Activated naive CD8-positive, alpha-beta T cell treated with anti-CD3 and anti-CD28 coated beads, Interleukin-2, amount 10 ng/mL, durations not matched to agents 7 days and 5 days (primary cell): ENCODE data around the gene LRRC8E. TPM values are rescaled to one million over a fixed set of nuclear protein-coding genes. Genes with fewer than 3 reads are reported as not detected.

ENCODE experiments used
- ATAC-seq: fragments of 150-1000 bp; cut with Tn5 transposase; one replicate; pipeline ENCODE4 v1.10.0; 2021; ENCODE audit warnings: low read depth, moderate library complexity
- POLR2A ChIA-PET: fragments of 350-600 bp; sonication (Branson Sonifier 250); formaldehyde crosslinking; loops from one replicate; lab custom pipeline; 2021; ENCODE audit warnings: antibody characterized with exemption; lab: Charles Lee
- DNase-seq: peaks from one replicate; pipeline ENCODE4 v3.0.0; 2021
- H3K27ac Mint-ChIP-seq: one replicate; pipeline ENCODE4 v1.8.0; 2022; ENCODE audit warnings: mild to moderate bottlenecking, mixed read lengths
- H3K27me3 Mint-ChIP-seq: one replicate; pipeline ENCODE4 v1.8.0; 2022; ENCODE audit warnings: mild to moderate bottlenecking, moderate library complexity, mixed read lengths
- H3K36me3 Mint-ChIP-seq: one replicate; pipeline ENCODE4 v1.8.0; 2021; ENCODE audit warnings: mild to moderate bottlenecking, mixed read lengths
- H3K4me1 Mint-ChIP-seq: one replicate; pipeline ENCODE4 v1.8.0; 2021; ENCODE audit warnings: mixed read lengths
- H3K4me3 Mint-ChIP-seq: one replicate; pipeline ENCODE4 v1.8.0; 2022; ENCODE audit warnings: mild to moderate bottlenecking, moderate library complexity, mixed read lengths
- H3K9me3 Mint-ChIP-seq: one replicate; pipeline ENCODE4 v1.8.0; 2021; ENCODE audit warnings: mixed read lengths
- total RNA-seq, 2 experiments: library from RNA; stranded (reverse); gene quantifications; one replicate each; pipeline ENCODE4 v1.2.3, GENCODE V29; 2021

LRRC8E gene
- total RNA-seq, 2 experiments from 2014 or later = not detected

- no peak overlapping the region for H3K27ac Mint-ChIP-seq
- no peak overlapping the region for H3K4me3 Mint-ChIP-seq
- H3K36me3 Mint-ChIP-seq = no peaks in the 10 kb centered on the region
- peaks cover 41% of the 10 kb centered on the region for H3K27me3 Mint-ChIP-seq
- ATAC-seq = no peak
- no peaks in the 10 kb centered on the region for H3K9me3 Mint-ChIP-seq
- POLR2A ChIA-PET = no interaction called here
- no peak for DNase-seq
- peaks cover 27% of the 10 kb centered on the region for H3K4me1 Mint-ChIP-seq
Measured at GRCh38 chr19:7867092-7867844, 21.0 kb upstream of the LRRC8E start.

- POLR2A ChIA-PET = interaction anchor here (1.0 to 1.9 kb wide), 4 partner anchors 10 to 239 kb away, joined by 4 to 14 read pairs (median 5); partner anchors contain the start of genes MAP2K7, PET100, SNAPC2 and XAB2
- H3K27ac Mint-ChIP-seq = peak overlapping the region; percentile 75
- no peaks in the 10 kb centered on the region for H3K36me3 Mint-ChIP-seq
- H3K4me3 Mint-ChIP-seq = peak overlapping the region; percentile 79
- H3K4me1 Mint-ChIP-seq = peaks cover 27% of the 10 kb centered on the region
- peaks cover 48% of the 10 kb centered on the region for H3K27me3 Mint-ChIP-seq
- DNase-seq (no peak), ATAC-seq (no peak)
- H3K9me3 Mint-ChIP-seq = no peaks in the 10 kb centered on the region
Measured at GRCh38 chr19:7868326-7868670, 20.0 kb upstream of the LRRC8E start.

GRCh38 chr19:7868671-7869452 is 19.4 kb upstream of the LRRC8E start:
- Mint-ChIP-seq H3K9me3 (no peaks in the 10 kb centered on the region), H3K27me3 (peaks cover 49% of the 10 kb centered on the region), H3K27ac (peak overlapping the region; percentile 75), H3K4me1 (peaks cover 29% of the 10 kb centered on the region), H3K36me3 (no peaks in the 10 kb centered on the region), H3K4me3 (peak overlapping the region; percentile 79)
- ATAC-seq (peak; percentile 83), DNase-seq (peak; percentile 93)
- POLR2A ChIA-PET = interaction anchor here (0.7 to 1.9 kb wide), 7 partner anchors 10 to 239 kb away, joined by 3 to 14 read pairs (median 5); partner anchors contain the start of genes MAP2K7, PET100, SNAPC2 and TIMM44

DNA sequence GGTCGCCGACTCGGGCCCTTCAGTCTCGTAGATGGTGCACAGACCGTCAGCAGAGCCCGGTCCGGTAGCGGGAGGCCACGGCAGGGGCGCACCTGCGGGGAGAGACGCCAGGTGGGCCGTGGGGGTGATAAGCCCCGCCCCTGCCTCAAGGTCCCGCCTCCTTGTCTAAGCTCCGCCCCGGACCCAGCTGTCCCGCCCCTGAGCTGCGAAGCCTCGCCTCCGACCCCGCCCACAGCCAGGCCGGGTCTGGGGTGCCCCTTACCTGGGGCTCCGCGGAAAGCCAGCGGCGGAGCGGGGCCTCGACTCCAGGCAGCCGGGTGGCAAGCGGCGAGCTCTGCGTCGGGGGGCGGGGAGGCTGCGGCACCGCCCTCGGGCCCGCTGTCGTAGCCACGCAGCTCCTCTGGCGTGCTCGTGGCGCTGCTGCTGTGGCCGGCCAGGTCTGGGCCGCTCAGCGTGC is 18.8 kb upstream of the LRRC8E start:
- peaks cover 46% of the 10 kb centered on the region for H3K27me3 Mint-ChIP-seq
- H3K27ac Mint-ChIP-seq = peak overlapping the region; percentile 69
- H3K4me1 Mint-ChIP-seq = peaks cover 29% of the 10 kb centered on the region
- POLR2A ChIA-PET = interaction anchor here (0.7 to 1.9 kb wide), 7 partner anchors 10 to 240 kb away, joined by 3 to 14 read pairs (median 4); partner anchors contain the start of genes PET100, SNAPC2, TIMM44 and TRAPPC5
- H3K4me3 Mint-ChIP-seq = peak overlapping the region; percentile 71
- DNase-seq (peak; percentile 89), ATAC-seq (peak; percentile 37)
- no peaks in the 10 kb centered on the region for H3K36me3 Mint-ChIP-seq
- H3K9me3 Mint-ChIP-seq = no peaks in the 10 kb centered on the region

GRCh38 chr19:7869910-7870511 is 18.3 kb upstream of the LRRC8E start:
- no peak for DNase-seq
- Mint-ChIP-seq H3K36me3 (no peaks in the 10 kb centered on the region), H3K9me3 (no peaks in the 10 kb centered on the region), H3K4me3 (peak overlapping the region; percentile 46), H3K4me1 (peaks cover 28% of the 10 kb centered on the region), H3K27me3 (peaks cover 45% of the 10 kb centered on the region), H3K27ac (peak overlapping the region; percentile 42)
- ATAC-seq = peak; percentile 1
- POLR2A ChIA-PET = interaction anchor here (0.7 to 1.9 kb wide), 5 partner anchors 9 to 189 kb away, joined by 3 to 14 read pairs (median 3); partner anchors contain the start of genes SNAPC2, TIMM44 and TRAPPC5

- Mint-ChIP-seq H3K4me3 (peak overlapping the region; percentile 68), H3K27me3 (peaks cover 47% of the 10 kb centered on the region), H3K27ac (peak overlapping the region; percentile 76), H3K9me3 (no peaks in the 10 kb centered on the region), H3K4me1 (peaks cover 23% of the 10 kb centered on the region), H3K36me3 (no peaks in the 10 kb centered on the region)
- ATAC-seq = no peak
- POLR2A ChIA-PET = interaction anchor here (1.6 kb wide), 1 partner anchor 9 kb away, joined by 6 read pairs; no protein-coding TSS in a partner anchor
- DNase-seq = peak; percentile 67
Measured at GRCh38 chr19:7870571-7871436, 17.5 kb upstream of the LRRC8E start.

DNA sequence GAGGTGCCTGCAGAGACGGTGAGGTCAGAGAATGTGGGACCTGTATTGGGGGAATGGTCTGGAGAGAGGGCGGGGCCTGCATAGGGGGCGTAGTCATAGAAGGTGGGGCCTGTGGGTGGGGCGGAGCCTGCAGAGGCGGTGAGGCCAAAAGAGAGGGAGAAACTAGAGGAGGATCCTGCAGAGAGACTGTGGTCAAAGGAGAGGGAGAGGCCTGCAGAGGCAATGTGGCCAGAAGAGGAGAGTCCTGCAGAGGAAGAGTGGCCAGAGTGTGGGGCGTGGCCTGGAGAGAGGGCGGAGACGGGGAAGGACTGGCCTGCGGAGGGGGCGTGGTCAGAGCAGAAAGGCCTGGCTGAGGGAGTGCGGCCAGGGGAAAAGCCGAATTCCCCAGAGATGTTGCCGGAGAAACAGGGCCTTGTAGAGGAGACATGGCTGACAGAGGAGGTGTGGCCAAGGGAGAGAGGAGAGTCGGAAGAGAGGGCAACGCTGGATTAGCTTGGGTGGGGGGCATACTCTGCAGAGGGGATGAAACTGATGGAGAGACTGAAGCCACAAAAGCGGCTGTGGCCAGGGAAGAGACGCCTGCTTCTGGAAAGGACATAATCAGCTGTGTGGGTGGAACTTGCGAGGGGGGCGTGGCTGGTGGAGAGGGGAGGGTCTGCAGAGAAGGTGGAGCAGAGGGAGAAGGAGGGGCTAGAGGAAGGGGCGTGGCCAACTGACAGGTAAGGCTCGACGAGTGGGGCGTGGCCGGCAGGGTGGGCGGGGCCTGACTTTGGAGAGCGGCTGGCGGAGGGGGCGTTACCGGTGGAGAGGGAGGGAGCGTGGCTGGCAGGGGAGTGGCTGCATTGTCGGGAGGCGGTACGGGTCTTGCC is 16.6 kb upstream of the LRRC8E start:
- Mint-ChIP-seq H3K36me3 (no peaks in the 10 kb centered on the region), H3K4me3 (peak overlapping the region; percentile 68), H3K27me3 (peaks cover 52% of the 10 kb centered on the region), H3K27ac (peak overlapping the region; percentile 76), H3K4me1 (peaks cover 23% of the 10 kb centered on the region), H3K9me3 (no peaks in the 10 kb centered on the region)
- ATAC-seq (no peak), DNase-seq (peak; percentile 86)
- POLR2A ChIA-PET = interaction anchor here (1.6 kb wide), 1 partner anchor 10 kb away, joined by 6 read pairs; no protein-coding TSS in a partner anchor

- DNase-seq (no peak), ATAC-seq (no peak)
- no peaks in the 10 kb centered on the region for H3K36me3 Mint-ChIP-seq
- no peaks in the 10 kb centered on the region for H3K9me3 Mint-ChIP-seq
- H3K4me1 Mint-ChIP-seq = peaks cover 23% of the 10 kb centered on the region
- peaks cover 45% of the 10 kb centered on the region for H3K27me3 Mint-ChIP-seq
- peak overlapping the region; percentile 68 for H3K4me3 Mint-ChIP-seq
- POLR2A ChIA-PET = interaction anchor here (1.6 kb wide), 1 partner anchor 10 kb away, joined by 6 read pairs; no protein-coding TSS in a partner anchor
- H3K27ac Mint-ChIP-seq = no peak overlapping the region
Measured at GRCh38 chr19:7872306-7873204, 15.8 kb upstream of the LRRC8E start.

DNA sequence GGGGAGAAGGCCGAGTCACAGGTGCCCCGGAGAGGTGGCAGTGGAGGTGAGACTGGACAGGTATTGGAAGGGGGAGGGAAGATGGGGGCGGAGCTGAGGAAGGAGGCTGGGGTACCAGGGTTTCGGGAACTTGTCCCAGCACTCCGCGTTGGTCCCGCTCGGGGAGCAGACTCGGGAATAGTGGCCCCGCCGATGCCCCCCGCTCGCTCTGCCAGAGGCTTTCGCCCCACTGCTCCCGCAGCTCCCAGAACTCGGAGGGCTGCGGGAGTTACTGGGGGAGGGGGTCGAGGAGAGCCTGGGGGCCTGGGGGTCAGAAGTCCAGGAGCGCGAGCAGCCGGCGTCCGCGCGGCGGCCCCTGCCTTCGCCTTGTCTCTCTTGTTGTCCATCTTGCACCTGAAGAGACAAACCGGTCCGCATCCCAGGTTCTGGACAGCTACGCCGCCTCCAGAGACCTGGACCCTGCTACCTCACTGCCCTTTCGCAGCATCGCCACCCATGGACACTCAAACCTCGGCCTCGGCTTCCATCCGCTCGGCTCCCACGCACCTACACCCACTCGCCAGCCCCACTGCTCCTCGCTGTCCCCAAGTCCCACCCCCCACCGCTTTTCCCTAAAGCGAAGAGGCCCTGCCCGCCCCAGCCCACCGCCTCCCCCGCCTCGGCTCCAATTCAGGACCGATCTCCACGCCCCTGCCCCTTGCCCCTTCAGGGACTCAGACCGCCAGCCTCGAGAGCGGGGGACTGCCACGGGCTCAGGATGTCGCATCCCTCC is 14.8 kb upstream of the LRRC8E start:
- DNase-seq = no peak
- no peak overlapping the region for H3K27ac Mint-ChIP-seq
- POLR2A ChIA-PET = interaction anchor here (0.6 kb wide), 1 partner anchor 70 kb away, joined by 4 read pairs; no protein-coding TSS in a partner anchor
- no peaks in the 10 kb centered on the region for H3K36me3 Mint-ChIP-seq
- no peak for ATAC-seq
- no peaks in the 10 kb centered on the region for H3K9me3 Mint-ChIP-seq
- H3K4me3 Mint-ChIP-seq = peak overlapping the region; percentile 64
- peaks cover 39% of the 10 kb centered on the region for H3K27me3 Mint-ChIP-seq
- H3K4me1 Mint-ChIP-seq = peaks cover 22% of the 10 kb centered on the region
